GM13977 (cell line): ENCODE measurements around the gene IGSF22.
"Not testable (repeated sequence)": the region's sequence is repeated elsewhere in the genome, so short reads cannot be mapped to it uniquely, and the experiment has no call there.

Experiments
- DNase-seq: peaks from one replicate; pipeline ENCODE4 v3.0.0; 2012; ENCODE audit warnings: low spot score
- in situ Hi-C: fragments of 300-500 bp; cut with MboI; formaldehyde crosslinking; loops from one replicate; pipeline ENCODE4 v1.12.0; 2022; ENCODE audit warnings: low sequenced_read_pairs, low pct_unique_long_range_greater_than_20kb, mixed read lengths, inconsistent platforms; ENCODE audit not compliant: unreplicated experiment
- TF ChIP-seq, protein P1 (sequence below): IDR thresholded peaks from 2 replicates; pipeline ENCODE4 v1.5.1; 2012; ENCODE audit warnings: mild to moderate bottlenecking, control low read depth; ENCODE audit not compliant: insufficient read depth; ENCODE audit errors: extremely low read depth, missing control alignments

The IGSF22 gene

DNA sequence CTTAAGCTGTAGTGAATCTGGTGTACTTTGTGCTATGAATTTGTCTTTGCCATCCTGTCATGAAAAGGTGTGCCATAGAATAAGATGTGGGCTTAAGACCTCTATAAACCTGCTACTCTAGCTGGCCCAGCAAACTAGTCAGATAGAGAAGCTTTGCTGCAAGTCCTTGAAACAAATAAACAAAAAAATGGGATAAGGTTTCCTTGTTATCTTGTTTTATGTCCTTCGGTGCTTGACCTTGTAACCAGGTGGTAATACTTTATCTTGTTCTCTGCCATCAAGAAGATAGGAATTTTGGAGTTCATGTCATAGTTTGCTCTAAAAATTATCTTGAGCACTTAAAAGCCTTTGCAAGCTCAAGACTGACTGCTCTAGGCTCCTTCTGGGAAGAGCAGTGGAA lies 41.7 kb downstream of the IGSF22 start:
- no peak for DNase-seq
- TF ChIP-seq, protein P1, sequence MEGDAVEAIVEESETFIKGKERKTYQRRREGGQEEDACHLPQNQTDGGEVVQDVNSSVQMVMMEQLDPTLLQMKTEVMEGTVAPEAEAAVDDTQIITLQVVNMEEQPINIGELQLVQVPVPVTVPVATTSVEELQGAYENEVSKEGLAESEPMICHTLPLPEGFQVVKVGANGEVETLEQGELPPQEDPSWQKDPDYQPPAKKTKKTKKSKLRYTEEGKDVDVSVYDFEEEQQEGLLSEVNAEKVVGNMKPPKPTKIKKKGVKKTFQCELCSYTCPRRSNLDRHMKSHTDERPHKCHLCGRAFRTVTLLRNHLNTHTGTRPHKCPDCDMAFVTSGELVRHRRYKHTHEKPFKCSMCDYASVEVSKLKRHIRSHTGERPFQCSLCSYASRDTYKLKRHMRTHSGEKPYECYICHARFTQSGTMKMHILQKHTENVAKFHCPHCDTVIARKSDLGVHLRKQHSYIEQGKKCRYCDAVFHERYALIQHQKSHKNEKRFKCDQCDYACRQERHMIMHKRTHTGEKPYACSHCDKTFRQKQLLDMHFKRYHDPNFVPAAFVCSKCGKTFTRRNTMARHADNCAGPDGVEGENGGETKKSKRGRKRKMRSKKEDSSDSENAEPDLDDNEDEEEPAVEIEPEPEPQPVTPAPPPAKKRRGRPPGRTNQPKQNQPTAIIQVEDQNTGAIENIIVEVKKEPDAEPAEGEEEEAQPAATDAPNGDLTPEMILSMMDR = no peak
- in situ Hi-C loops = no loop called here

DNA sequence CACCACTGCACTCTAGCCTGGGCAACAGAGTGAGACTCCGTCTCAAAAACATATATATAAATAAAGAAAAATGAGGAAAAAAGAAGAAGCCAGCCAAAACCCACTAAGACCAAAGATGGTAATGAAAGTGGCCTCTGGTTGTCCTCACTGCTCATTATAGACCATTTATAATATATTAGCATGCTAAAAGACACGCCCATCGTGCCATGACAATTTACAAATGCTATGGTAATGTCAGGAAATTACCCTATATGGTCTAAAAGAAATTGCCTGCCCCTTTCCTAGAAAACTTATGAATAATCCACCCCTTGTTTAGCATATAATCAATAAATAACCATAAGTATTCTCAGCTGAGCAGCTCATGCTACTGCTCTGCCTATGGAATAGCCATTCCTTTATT lies 43.5 kb downstream of the IGSF22 start:
- TF ChIP-seq, protein P1 = no peak
- no peak for DNase-seq
- in situ Hi-C loops = no loop called here

DNA sequence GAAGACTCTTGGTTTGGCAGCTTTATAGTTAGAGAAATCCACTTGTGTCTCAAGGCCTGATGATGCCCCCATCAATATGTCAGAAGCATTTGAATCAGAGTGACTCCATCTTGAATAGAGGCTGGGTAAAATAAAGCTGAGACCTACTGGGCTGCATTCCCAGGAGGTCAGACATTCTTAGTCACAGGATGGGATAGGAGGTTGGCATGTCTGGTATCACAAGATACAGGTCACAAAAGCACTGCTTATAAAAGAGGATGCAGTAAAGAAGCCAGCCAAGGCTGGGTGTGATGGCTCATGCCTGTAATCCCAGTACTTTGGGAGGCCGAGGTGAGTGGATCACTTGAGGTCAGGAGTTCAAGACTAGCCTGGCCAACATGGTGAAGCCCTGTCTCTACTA lies 44.0 kb downstream of the IGSF22 start:
- in situ Hi-C loops, DNase-seq: not testable (repeated sequence)

DNA sequence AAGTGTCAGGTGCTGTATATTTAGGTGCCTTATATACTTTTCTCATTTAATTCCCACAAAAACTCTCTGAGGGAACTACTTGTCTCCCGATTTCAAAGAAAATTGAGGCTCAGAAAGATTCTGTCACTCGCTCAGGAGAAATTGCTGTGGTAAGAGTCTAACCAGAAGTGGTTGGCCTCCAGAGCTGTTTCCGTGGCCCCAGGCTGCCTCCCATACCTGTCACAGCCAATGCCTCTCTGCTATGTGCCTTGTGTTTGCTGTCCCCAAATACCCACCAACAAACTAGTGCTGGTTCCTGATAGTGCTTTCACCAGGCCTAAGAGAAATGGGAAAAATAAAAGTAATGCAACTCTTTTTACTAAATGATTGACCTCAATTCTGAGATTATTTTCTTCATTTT lies 48.4 kb downstream of the IGSF22 start:
- DNase-seq = no peak
- TF ChIP-seq, protein P1 = no peak
- in situ Hi-C loops = no loop called here

DNA sequence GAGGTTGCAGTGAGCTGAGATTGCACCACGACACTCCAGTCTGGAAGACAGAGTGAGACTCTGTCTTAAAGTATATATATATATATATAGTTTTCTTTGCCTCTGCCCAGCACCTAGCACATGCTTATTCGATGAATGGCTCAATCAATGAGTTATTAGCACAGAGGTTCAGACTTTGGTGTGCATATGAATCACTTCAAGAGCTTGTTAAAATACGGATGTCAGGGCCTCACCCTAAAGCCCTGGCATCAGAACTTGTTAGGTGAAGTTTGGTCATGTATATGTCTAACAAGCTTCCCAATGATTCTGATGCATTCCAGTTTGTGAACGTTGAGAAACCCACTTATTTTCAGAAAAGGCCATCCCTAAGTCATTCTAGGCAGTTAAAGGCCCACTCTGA lies 49.2 kb downstream of the IGSF22 start:
- no peak for DNase-seq
- in situ Hi-C loops = no loop called here
- TF ChIP-seq, protein P1 = no peak

DNA sequence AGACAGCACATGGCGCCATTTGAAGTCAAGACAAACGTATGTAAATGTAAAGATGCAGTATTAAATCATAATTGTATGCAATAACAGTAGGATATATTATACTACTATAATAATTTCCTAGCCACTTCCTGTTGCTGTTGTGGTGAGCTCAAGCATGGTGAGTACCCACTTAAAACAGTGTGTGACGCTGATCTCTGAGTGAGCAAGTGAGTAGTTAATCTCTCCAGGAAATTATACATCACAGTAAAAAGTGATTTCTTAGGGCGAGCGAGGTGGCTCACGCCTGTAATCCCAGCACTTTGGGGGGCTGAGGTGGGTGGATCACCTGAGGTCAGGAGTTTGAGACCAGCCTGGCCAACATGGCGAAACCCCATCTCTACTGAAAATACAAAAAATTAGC lies 53.8 kb downstream of the IGSF22 start:
- in situ Hi-C loops, DNase-seq: not testable (repeated sequence)

DNA sequence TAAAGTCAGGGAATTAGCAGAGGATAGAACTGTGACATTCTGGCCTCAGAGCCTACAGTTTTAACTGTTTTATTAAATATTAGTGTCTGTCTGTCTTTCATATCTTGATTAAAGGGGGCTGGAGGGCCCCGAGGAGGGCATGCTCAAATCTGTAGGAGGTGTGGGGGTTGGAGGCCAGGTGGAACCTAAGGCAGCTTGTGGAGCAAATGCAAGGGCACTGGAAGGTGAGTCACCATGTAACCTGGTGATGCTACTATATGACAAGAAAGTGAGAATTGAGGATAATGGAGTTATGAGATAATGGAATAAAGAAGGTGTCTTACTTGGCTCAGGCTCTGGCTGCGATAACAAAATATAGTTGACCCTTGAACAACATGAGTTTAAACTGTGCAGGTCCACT lies 54.7 kb downstream of the IGSF22 start:
- in situ Hi-C loops = no loop called here
- DNase-seq = no peak
- TF ChIP-seq, protein P1 = no peak

DNA sequence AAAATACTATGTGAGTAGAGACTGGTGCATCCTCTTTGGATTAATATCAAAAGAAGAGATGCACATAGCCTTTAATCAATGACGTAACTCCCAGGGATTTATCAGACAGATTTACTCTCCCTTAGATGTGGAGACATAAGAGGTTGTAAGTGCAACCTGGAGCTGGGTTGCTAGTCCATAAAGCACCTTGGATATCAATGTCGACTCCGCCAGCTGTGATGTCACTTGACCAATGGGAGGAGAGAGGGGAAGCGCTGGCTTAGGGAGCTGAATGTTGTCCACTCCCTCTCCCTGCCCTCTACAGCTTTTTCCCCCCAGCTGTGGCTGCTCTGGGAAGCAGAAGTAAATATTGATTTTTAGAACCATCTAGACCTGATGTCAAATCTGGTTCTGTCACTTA lies 56.3 kb downstream of the IGSF22 start:
- TF ChIP-seq, protein P1 = no peak
- in situ Hi-C loops = no loop called here
- no peak for DNase-seq
